ENCODE measurements around the gene MYH14.

- TF ChIP-seq CTCF (IDR thresholded peaks at IDR 0.05; ENCODE audit: insufficient read depth, low read length, poor library complexity, severe bottlenecking), result no peak
- TF ChIP-seq EZH2phosphoT487 (conservative IDR thresholded peaks at IDR 0.05; ENCODE audit: low read length), result no peak
Measured at GRCh38 chr19:50195224-50195623, 8.2 kb upstream of the MYH14 start.
